GM18867 (cell line): ENCODE data around the gene MRPS15.
"Not testable (repeated sequence)": the region's sequence is repeated elsewhere in the genome, so short reads cannot be mapped to it uniquely, and the experiment has no call there.

Source experiments
- ATAC-seq: cut with Tn5 transposase; IDR thresholded peaks from one replicate; pipeline ENCODE4 v1.9.1; 2021; ENCODE audit warnings: mild to moderate bottlenecking, moderate library complexity; ENCODE audit not compliant: unreplicated experiment

Gene MRPS15

DNA sequence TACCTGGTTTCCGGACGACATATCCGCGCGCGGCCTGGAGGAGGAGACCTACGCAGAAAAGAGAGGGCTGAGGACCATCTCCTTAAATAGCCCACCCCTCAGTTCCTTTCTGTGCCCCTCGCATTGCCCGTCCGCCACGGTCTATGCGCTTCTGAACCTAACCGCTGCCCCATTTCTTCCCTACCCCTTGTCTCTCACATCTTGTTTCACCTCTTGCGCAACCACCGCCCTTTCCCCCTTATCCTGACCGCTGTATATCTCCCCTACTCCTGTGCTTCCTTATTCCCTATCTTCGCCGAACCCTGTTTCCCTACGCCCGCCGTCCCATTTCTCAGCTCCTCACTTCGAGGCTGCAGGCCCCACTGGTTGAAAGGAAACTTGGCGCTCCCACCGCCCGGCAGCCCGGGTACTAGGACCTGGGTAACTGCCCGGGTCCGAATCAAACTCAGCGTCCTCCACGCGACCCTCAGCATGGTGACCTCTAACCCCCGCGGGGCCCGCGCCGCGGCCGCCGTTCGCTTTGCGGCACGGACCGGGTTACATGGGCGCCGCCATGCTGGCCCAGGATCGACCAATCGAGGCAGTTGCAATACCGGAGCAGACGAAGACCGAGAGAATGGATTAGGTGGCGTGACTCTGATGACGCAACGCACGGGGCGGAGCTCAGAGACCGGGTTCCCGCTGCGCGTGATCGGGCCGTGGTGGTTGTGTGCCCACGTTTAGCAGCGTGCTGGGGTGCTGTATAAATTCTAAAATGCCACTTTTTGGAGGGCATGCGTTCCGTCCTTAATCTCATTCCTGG lies at the start of gene MRPS15:
Gene MRPS15, minus strand, starts transcription at position 582 of the 802 bp plus-strand sequence. Its CDS starts 109 bp downstream, at position 473.
- peak; percentile 87 for ATAC-seq

GRCh38 chr1:36512842-36513241 lies 48.7 kb upstream of the MRPS15 start:
- no peak for ATAC-seq

GRCh38 chr1:36511804-36512798 lies 47.9 kb upstream of the MRPS15 start:
- ATAC-seq, result no peak

GRCh38 chr1:36511220-36511619 lies 47.0 kb upstream of the MRPS15 start:
- not testable (repeated sequence) for ATAC-seq

GRCh38 chr1:36510418-36510817 lies 46.2 kb upstream of the MRPS15 start:
- ATAC-seq, result no peak

- ATAC-seq, result no peak
Observed at GRCh38 chr1:36508257-36508656, 44.1 kb upstream of the MRPS15 start.

GRCh38 chr1:36506276-36506920 lies 42.2 kb upstream of the MRPS15 start:
- ATAC-seq, result no peak

DNA sequence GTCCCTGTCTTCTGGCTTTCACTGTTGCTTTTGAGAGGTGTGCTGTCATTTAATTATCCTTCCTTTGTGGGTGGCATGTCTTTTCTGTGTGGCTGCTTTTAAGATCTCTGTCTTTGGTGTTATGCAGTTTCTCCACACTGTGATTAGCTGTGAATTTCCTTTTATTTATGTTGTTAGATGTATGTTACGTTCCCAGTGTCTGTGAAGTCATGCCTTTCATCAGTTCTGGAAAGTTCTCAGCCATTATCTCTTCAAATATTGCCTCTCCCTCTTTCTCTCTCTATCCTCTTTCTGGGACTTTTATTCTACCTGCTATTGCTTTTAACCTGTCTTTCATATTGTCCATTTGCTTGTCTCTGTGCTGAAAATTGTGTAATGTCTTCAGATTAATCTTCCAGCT lies 39.5 kb upstream of the MRPS15 start:
- no peak for ATAC-seq

DNA sequence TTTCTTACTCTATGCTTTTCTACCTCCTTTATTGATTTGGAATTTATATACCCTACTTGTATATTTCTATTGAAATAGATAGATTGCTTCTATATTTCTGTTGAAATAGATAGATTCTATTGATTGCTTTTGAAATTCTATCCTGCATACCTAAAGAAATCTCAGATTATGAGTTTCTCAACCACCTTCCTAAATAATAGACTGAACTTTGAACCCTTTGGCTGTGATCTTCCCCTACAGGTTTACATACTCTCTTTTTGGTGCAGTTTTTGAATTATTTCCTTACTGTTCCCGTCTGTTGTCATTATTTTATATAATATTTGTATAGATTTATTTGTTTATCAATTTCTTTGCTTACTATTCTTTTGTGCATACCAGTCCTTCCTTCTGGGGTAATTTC lies 39.0 kb upstream of the MRPS15 start:
- ATAC-seq, result no peak

- no peak for ATAC-seq
Observed at GRCh38 chr1:36502616-36503015, 38.4 kb upstream of the MRPS15 start.

DNA sequence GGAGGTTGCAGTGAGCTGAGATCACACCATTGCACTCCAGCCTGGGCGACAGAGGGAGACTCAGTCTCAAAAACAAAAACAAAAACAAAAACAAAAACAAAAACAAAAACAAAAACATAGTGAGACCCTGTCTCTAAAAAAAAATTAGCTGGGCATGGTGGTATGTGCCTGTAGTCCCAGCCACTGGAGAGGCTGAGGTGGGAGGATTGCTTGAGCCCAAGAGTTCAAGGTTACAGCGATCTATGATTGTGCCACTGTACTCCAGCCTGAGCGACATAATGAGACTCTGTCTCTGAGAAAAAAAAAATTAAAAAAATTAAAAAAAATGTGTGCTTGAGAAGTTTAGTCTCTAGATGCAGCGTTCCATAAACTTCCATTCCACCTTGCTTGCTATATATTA lies 37.7 kb upstream of the MRPS15 start:
- not testable (repeated sequence) for ATAC-seq

DNA sequence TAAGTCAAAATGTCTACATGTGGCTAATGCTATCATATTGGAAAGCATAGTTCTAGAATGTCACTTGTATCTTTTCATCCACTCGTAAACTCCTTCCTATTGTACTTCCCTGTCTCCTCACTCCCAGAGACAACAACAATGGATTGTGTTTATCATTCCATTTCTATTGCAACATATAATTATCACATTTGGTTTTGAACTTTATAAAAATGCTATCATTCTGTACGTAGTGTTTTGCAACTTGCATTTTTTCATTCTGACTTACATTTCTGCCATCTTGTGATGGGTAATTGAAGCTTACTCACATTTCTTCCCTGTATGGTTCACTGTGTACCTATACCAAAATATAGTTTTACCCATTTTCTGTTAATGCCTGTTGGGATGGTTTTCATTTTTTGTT lies 33.0 kb upstream of the MRPS15 start:
- no peak for ATAC-seq

GRCh38 chr1:36494971-36495370 lies 30.8 kb upstream of the MRPS15 start:
- ATAC-seq, result no peak

- ATAC-seq, result no peak
Observed at GRCh38 chr1:36493524-36493923, 29.3 kb upstream of the MRPS15 start.

DNA sequence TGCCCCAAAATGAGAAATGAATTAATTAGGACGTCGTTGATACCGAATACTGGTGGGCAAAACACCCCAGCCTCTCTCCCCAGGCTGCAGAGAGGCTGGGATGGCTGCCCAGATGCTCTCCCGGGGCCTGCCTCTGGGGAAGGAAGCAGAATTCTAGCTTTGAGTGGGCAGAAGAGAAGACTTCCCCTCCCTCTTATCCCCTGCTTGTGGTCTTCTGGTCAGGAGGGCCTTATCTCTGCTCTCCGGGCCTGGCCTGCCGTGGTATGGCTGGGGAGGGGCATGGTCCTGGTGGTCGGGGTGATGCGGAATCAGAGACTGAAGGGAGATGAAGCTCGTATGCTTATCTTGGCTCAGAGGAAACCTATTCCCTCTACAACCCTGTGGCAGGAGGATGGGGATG lies 28.3 kb upstream of the MRPS15 start:
- ATAC-seq, result no peak

DNA sequence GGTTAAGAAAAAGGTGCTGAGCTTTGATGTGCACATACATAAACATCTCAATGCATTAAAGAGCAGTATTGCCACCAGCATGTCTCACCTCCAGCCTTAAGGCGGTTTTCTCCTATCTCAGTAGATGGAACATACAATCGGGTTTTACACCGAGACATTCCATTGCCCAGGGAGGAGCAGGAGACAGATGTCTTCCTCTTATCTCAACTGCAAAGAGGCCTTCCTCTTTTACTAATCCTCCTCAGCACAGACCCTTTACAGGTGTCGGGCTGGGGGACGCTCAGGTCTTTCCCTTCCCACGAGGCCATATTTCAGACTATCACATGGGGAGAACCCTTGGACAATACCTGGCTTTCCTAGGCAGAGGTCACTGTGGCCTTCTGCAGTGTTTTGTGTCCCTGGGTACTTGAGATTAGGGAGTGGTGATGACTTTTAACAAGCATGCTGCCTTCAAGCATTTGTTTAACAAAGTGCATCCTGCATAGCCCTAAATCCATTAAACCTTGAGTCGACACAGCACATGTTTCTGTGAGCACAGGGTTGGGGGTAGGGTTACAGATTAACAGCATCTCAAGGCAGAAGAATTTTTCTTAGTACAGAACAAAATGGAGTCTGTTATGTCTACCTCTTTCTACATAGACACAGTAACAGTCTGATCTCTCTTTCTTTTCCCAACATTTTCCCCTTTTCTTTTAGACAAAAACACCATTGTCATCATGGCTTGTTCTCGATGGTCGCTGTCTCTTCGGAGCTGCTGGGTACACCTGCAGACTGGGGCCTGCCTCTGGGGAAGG lies 25.3 kb upstream of the MRPS15 start:
- ATAC-seq, result not testable (repeated sequence)

- ATAC-seq, result no peak
Observed at GRCh38 chr1:36487906-36488305, 23.7 kb upstream of the MRPS15 start.

- ATAC-seq, result not testable (repeated sequence)
Observed at GRCh38 chr1:36487336-36487725, 23.1 kb upstream of the MRPS15 start.

DNA sequence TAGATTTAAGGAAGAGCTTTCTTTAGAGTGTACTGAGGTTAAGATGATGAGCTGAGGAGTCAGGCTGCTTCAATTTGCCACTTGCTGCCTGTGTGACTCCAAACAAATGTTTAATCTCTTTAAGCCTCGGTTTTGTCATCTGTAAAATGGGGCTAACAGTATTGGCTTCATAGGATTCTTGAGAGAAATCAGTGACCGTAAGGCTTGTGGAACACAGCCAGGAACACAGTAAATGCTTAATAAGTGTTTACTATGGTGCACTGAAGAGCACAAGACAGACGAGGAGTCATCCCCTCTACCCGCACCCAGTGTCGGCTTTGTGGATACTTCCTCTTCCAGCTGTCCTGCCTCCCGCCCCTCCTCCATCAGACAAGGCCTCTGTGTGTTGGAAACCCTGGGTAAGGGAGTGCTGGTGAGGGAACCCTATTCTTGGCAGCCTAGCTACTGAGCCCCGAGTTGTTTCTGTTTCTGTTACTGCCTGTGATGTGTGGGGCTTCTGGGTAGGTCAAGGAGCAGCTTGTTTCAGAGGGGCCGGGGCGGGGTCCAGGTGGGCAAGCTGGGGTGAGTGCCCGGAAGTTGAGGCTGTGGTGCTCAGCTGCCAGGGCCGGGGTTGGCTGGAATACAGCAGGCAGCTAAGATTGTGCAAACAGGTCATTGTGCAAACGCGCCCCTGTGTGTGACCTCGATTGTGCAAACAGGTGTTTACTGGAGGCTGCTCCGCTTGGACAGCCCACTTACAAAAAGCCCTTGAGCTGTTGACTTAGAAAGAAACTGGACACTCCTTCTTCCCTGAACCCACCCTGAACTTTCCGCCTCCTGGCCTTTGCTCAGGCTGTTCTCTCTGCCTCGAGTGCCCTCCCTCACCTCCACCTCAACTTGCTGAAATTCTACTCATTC lies 22.5 kb upstream of the MRPS15 start:
- no peak for ATAC-seq

- ATAC-seq, result no peak
Observed at GRCh38 chr1:36486093-36486438, 21.9 kb upstream of the MRPS15 start.
